Brain microvascular endothelial cell (primary cell): ENCODE results near the gene BOC.

Experiments used
- DNase-seq: peaks from one replicate; pipeline ENCODE4 v3.0.0-alpha.2; 2020
- H3K27ac ChIP-seq: fragments of 250-450 bp; sonication (Bioruptor Pico); 2 replicates; pipeline ENCODE4 v1.5.1; 2020; ENCODE audit warnings: mild to moderate bottlenecking, moderate library complexity
- H3K27me3 ChIP-seq: fragments of 250-450 bp; sonication (Bioruptor Pico); replicated peaks from 2 replicates; pipeline ENCODE4 v1.5.1; 2020; ENCODE audit warnings: mild to moderate bottlenecking
- H3K36me3 ChIP-seq: fragments of 250-450 bp; sonication (Bioruptor Pico); replicated peaks from 2 replicates; pipeline ENCODE4 v1.5.1; 2020; ENCODE audit warnings: mild to moderate bottlenecking
- H3K4me3 ChIP-seq: 2 replicates; pipeline ENCODE4 v1.5.1; 2011; ENCODE audit warnings: low read depth, mild to moderate bottlenecking, control low read depth, low read length, moderate library complexity
- in situ Hi-C: cut with HindIII; loops from 2 replicates; pipeline ENCODE4 v1.10.0; 2017; ENCODE audit warnings: low sequenced_read_pairs, low pct_ligation_motif_present
- TF ChIP-seq, protein P1 (sequence below): IDR thresholded peaks from 2 replicates; pipeline ENCODE4 v1.5.1; 2011; ENCODE audit warnings: low read depth, mild to moderate bottlenecking, moderate library complexity, low read length, control low read depth, inconsistent platforms; ENCODE audit errors: missing control alignments

BOC gene

DNA sequence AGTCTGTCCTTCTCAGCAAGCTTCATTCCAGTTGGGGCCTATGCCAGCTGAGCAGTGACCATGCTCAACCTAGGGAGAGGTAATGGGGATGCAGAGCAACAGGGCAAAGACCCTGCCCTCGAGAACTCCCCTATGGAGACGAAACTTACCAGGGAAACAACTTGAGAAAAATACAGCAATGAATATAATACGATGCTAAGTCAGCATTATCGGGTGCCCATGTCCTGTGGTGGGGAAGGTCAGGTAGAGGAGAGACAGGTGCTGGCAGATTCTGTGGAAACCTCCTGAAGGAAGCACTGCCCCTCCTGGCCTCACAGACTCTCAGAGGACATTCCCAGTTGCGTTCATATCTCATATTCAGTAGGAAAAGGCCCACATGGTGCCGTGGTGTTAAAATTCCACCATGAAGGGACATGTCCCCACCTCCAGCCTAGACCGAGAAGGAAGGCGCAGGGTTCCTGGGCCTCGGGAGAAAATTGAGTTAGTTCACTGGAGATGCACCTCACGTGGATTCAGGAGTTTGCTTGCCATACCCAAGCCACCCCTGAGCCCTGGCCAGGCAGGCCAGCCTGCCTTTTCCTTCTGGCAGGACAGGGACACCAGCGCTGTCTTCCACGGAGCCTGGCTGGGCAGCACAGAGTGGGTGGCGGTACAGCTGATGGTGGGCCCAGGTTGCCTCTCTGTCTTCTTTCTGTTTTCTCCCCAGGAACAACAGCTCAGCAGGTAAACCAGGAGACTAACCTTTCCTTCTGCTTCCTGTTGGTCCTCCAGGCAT, 62.4 kb downstream of the BOC start:
- Histone ChIP-seq H3K27ac (no peak overlapping the region), H3K27me3 (no peaks in the 10 kb centered on the region), H3K36me3 (no peaks in the 10 kb centered on the region), H3K4me3 (no peak overlapping the region)
- in situ Hi-C loops: no loop called here
- TF ChIP-seq, protein P1, sequence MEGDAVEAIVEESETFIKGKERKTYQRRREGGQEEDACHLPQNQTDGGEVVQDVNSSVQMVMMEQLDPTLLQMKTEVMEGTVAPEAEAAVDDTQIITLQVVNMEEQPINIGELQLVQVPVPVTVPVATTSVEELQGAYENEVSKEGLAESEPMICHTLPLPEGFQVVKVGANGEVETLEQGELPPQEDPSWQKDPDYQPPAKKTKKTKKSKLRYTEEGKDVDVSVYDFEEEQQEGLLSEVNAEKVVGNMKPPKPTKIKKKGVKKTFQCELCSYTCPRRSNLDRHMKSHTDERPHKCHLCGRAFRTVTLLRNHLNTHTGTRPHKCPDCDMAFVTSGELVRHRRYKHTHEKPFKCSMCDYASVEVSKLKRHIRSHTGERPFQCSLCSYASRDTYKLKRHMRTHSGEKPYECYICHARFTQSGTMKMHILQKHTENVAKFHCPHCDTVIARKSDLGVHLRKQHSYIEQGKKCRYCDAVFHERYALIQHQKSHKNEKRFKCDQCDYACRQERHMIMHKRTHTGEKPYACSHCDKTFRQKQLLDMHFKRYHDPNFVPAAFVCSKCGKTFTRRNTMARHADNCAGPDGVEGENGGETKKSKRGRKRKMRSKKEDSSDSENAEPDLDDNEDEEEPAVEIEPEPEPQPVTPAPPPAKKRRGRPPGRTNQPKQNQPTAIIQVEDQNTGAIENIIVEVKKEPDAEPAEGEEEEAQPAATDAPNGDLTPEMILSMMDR: no peak
- DNase-seq: no peak

DNA sequence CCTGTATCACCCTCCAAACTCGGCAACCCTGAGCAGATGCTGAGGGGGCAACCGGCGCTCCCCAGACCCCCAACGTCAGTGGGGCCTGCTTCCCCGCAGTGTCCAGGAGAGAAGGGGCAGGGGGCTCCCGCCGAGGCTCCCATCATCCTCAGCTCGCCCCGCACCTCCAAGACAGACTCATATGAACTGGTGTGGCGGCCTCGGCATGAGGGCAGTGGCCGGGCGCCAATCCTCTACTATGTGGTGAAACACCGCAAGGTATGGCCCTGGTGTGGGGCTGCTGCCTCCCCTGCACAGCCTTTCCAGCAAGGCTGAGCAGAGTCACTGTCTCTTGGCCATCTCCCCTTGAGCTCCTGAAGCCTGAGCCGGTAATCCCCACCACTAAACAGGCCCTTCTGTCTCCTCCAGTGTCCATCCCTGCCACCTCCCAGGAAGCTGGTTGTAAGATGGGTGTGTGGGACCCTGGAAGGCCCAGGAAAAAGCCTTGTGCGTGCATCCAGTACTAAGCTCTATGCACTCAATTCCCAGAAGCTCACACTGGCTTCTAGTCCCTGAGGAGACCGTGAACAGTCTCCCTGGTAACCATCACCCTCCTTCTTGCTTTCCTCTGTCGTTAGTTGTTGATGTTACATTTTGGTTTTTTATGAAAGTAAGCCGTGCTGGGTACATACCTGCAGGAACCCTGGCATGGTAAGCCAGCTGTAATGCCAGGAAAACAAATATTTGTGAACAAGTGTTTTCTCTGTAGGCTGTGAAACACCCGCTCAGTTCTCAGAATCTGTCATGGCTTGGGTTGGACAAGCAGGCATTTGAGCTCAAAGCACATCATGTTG, 63.3 kb downstream of the BOC start:
- Histone ChIP-seq H3K36me3 (no peaks in the 10 kb centered on the region), H3K4me3 (no peak overlapping the region), H3K27me3 (no peaks in the 10 kb centered on the region), H3K27ac (no peak overlapping the region)
- in situ Hi-C loops: no loop called here
- TF ChIP-seq, protein P1: no peak
- no peak for DNase-seq

DNA sequence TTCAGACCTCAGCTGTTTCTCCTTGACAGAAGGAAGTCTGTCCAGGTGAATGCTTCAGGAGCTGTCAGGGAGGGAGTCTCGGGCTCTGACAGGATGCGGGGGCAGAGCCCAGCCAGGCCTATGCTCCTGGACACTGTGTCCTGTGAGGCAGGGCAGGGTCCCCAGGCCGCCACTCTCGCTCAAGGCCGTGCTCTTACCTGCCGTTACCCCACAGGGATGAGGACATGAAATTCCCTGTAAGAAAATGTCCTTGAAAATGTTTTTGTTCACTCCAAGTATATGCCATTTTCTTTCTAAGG, 63.9 kb downstream of the BOC start:
- Histone ChIP-seq H3K4me3 (no peak overlapping the region), H3K27ac (no peak overlapping the region), H3K36me3 (no peaks in the 10 kb centered on the region), H3K27me3 (no peaks in the 10 kb centered on the region)
- no peak for DNase-seq
- in situ Hi-C loops: no loop called here
- TF ChIP-seq, protein P1: no peak

DNA sequence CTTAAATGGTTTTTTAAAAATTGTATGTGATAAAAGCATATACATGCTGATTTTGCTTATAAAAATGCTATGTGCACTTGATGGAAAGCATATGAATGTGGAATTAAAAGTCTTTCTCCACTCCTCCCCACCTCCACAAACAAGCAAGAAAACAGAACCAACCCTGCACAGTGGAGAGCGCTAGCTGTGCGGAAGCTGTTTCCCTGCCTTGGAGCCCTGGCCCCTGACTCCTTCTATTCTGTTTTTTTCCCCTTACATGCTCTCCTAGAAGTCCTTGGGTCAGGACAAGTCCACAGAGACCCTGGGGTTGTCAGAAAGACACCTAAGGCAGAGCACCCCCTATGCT, 64.2 kb downstream of the BOC start:
- in situ Hi-C loops: no loop called here
- no peak for DNase-seq
- Histone ChIP-seq H3K36me3 (no peaks in the 10 kb centered on the region), H3K4me3 (no peak overlapping the region), H3K27ac (peak overlapping the region; percentile 64), H3K27me3 (no peaks in the 10 kb centered on the region)
- TF ChIP-seq, protein P1: no peak

DNA sequence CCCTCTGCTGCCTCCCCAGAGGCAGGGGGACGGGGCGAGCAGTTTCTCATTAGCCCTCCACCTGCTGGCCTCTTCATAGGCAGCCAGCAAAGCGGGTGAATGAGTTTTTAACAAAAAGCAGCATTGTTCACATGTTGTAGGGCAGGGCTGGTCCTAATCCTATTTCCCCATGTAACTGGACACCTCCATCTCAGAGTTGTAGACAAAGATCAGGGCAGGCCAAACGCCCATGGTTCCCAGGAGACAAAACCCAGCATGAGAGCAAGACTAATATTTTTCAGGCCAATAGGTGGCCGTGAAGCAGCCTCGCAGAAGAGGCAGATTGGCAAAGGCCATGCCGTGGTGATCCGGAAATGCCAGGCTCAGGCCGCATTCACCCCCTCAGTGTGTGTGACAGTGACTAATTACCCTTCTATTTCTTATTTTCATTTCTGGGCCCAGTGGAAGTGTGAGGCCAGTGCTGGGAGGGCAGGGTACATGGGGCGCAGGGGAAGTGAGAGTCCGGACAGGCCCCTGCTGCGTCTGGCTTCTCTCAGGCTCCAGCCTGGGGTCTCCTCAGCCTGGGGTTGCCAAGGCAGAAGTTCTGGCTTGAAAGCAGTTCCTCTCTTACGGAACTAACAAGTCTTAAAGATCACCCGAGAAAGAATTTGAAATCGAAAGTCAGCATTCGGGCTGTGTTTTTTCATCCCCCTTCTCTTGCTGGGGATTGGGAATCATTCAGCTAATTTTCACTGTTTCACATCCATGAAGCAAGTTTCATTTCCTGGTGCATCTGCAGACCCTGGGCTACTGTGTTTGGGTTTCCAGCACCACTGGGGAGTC, 64.8 kb downstream of the BOC start:
- Histone ChIP-seq H3K27me3 (no peaks in the 10 kb centered on the region), H3K27ac (peak overlapping the region; percentile 64), H3K36me3 (no peaks in the 10 kb centered on the region), H3K4me3 (peak overlapping the region; percentile 38)
- in situ Hi-C loops: no loop called here
- peak; percentile 53 for DNase-seq
- TF ChIP-seq, protein P1: peak; percentile 54
